ENCODE results near the gene SPAG8.
A peak's percentile ranks its signal among the peaks of the same experiment; 100 is the strongest.

- TF ChIP-seq BRCA1 (IDR thresholded peaks at IDR 0.05; ENCODE audit: low read depth, low read length) (no peak), EZH2 (IDR thresholded peaks at IDR 0.05; ENCODE audit: borderline replicate concordance, control insufficient read depth, low read depth, low read length) (no peak), HDAC6 (IDR thresholded peaks at IDR 0.05; ENCODE audit: unreplicated experiment) (no peak), CTCF (IDR thresholded peaks at IDR 0.05 in 2 of 3, conservative IDR thresholded peaks at IDR 0.05 in 1 of 3; ENCODE audit: control insufficient read depth in 2 of 3, extremely low read depth in 1 of 3, insufficient read depth in 1 of 3, low read depth in 3 of 3, low read length in 3 of 3) (peak; percentile 84 to 94 (median 91)), ZNF274 (IDR thresholded peaks at IDR 0.05; ENCODE audit: insufficient read depth, insufficient read length) (no peak), JUNB (IDR thresholded peaks at IDR 0.05) (no peak), PAX5 (IDR thresholded peaks at IDR 0.05; ENCODE audit: borderline replicate concordance, low read depth, low read length) (no peak)
- TF ChIP-seq, protein P1, sequence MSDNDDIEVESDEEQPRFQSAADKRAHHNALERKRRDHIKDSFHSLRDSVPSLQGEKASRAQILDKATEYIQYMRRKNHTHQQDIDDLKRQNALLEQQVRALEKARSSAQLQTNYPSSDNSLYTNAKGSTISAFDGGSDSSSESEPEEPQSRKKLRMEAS (IDR thresholded peaks at IDR 0.05; ENCODE audit: low read depth, low read length) = no peak
These were observed 21.4 kb downstream of the SPAG8 start for GRCh38 chr9:35790385-35791296.

Data from GM12878 (cell line).